HUDEP-2 (cell line): ENCODE measurements around the gene FIG4.
A peak's percentile ranks its signal among the peaks of the same experiment; 100 is the strongest.
"Not testable (repeated sequence)": the region's sequence is repeated elsewhere in the genome, so short reads cannot be mapped to it uniquely, and the experiment has no call there.

ENCODE experiments used
- DNase-seq, 76 experiments: peaks; one replicate each; lab custom pipeline; 2025; ENCODE audit not compliant: unreplicated experiment in 76 of 76; lab: John Stamatoyannopoulos, UW

Gene FIG4

DNA sequence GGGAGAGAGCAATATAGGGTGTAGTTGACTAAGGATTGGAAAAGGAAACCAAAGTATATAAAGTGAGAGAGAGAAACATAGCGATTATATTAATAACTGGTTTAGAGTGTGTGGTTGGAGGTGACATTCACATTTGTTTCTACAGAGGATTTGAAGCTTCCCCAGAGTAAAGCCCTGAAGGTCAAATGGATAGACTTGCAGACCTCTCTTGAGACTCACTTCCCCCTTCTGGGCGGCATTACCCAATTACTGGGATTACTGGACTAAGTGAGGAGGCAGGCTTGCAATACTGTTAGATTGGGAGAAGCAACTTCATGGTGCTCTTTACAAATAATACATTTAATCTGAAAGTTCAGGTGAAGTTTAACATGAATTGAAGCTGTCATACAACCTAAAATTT, 10.7 kb downstream of the FIG4 start:
- DNase-seq: no peak

DNA sequence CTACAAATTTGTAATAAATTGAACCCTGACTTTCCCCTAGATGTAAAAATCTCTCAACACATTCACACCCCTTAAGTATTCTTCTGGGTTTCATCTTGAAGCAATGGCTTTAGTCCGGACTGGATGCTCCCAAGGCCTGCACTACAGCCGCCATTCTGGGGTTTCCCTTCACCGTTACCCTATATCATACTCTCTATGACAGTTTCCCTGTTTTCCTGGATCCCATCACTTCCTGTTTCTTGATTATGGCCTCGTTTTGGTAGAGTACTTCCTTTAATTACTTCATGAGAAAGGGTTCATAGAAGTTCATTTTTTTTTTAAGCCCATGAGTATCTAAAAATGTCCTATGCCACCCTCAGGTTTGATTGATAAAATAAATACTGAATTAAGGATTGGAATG, 11.7 kb downstream of the FIG4 start:
- no peak for DNase-seq

DNA sequence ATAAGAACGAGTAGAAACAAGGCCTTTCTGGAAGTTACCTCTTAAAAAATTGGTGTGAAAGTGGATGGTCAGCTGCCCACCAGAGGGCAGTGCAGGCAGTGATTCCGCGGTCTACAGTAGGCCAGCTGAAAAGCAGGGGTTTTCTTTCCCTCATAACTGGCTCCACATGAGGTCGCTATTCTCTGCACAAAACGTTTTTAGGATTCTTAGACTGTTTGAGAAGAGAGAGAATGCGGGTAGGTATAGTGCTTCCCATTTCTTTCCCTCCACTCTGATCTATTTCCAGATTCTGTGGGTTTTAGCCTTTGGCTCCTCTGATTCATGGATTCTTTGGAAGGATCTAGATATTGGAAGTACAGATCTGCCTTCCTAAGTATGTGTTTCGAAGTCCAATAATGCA, 14.2 kb downstream of the FIG4 start:
- DNase-seq: peak in 72 of 76 experiments; percentile 9 to 90 (median 72)

DNA sequence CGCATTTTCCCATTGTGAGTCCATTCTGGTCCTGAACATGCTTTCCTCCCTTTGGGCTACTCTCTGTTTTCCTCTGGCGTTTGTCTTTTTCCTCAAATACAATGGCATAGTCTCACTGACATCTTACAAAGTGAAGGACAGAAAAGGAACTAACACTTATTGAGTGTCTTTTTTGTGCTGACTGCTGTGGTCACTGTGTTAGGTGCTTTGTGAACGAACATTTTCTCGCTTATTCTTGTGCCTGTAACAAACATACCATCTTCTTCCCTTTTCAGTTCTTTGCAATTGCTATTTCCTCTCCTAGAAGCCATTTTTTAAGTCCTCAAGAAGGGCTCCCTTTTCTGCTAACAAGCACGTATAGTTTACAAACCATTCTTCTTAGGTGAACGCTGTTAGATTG, 15.4 kb downstream of the FIG4 start:
- DNase-seq: no peak

DNA sequence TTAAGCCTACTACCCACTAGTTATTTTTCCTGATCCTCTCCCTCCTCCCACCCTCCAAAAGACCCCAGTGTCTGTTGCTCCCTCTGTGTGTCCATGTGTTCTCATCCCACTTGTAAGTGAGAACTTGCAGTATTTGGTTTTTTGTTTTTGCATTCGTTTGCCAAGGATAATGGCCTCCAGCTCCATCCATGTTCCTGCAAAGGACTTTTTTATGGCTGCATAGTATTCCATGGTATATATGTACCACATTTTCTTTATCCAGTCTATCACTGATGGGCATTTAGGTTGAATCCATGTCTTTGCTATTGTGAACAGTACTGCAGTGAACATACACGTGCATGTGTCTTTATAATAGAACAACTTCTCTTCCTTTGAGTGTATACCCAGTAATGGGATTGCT, 17.0 kb downstream of the FIG4 start:
- DNase-seq: not testable (repeated sequence)

DNA sequence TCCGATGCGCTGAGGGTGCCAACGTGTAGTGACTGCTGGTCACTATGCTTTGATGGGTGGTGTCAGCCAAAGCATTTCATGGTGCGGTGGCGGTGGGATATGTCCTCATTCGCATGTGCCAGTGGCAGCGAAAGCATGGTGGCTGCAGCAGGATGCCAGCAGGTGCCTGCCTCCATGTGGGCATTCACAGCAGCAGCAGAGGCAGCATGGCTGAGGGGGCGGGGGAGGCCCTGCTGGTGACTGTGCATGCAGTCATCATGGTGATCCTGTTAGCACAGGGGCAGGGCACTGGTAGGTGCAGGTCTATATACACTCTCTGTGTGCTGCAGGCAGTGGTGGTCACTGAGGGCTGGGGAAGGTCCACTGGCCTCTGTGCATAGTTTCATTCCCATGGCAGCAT, 22.0 kb downstream of the FIG4 start:
- DNase-seq: no peak

DNA sequence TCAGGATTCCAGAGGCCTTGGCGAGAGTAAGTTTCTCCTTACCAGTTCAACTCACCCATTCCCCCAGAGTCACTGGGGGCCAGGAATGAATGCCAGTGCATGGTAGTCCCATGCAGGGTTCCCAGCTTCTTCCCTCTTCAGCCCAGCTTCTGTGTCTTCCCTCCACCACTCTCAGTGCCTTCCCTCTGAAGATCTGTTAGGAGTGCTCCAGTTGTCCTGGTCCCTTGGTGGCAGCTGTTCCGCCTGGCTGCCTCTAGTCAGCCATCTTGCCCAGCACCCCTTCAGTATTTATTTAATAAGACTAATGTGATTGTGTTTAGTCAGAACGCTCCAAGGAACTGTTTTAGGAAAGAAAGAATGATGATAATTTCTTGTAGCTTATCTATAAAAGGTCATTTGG, 23.1 kb downstream of the FIG4 start:
- DNase-seq: no peak

DNA sequence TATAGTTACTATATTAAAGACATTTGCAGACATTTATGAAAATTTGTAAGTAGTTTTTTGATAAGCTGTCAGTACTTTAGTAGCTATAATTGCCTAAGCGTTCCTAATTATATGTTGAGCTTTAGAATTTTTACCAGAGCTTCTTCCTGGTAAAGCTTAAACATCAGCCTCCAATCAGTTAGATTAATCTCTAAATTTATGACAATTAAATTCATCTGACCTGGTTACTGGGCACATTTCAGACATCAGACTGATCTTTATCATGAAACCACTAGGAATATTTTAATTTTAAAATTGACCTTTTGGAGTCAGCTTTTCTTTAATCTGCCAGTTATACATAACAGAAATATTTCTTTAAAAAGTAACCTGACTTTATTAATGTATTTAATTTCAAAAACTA, 23.5 kb downstream of the FIG4 start:
- no peak for DNase-seq

DNA sequence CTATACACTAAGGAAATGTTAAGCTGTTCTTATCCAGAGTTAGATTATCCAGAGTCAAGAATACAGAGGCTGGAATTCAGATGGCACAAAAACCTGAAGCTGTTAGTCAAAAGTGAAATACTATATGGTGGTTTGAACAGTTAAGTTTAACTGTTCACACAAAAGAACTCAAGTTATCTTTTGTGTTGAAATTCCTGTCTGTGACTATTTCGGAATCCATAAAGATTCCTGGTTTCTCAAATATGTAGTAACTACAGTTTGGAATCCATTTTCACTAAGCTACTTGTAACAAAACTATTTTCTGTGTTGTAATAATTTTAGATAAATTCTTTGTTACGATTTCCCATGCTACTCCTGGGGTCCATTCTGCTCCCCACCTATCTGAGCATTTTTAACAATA, 24.5 kb downstream of the FIG4 start:
- no peak for DNase-seq

DNA sequence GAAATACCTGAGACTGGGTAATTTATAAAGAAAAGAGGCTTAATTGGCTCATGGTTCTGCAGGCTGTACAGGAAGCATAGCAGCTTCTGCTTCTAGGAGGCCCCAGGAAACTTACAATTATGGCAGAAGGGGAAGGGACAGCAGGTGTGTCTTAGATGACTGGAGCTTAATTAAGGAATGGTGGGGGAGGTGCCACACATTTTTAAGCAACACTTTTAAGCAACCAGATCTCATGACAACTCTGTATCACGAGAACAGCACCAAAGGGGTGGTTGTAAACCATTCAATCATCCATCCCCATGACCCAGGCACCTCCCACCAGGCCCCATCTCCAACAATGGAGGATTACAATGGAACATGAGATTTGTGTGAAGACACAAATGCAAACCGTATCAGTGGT, 26.9 kb downstream of the FIG4 start:
- no peak for DNase-seq

DNA sequence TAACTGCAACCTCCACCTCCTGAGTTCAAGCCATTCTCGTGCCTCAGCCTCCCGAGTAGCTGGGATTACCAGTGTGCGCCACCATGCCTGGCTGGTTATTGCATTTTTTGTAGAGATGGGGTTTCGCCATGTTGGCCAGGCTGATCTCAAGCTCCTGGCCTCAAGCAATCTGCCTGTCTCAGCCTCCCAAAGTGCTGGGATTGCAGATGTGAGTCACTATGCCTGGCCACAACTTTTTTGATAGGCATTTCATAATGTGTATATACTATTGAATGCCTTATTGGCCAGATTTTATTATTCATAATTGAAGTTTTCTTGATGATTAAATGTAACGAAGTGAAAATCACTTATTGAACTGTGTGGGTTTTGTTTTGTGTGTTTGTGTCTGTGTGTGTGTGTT, 27.9 kb downstream of the FIG4 start:
- no peak for DNase-seq

DNA sequence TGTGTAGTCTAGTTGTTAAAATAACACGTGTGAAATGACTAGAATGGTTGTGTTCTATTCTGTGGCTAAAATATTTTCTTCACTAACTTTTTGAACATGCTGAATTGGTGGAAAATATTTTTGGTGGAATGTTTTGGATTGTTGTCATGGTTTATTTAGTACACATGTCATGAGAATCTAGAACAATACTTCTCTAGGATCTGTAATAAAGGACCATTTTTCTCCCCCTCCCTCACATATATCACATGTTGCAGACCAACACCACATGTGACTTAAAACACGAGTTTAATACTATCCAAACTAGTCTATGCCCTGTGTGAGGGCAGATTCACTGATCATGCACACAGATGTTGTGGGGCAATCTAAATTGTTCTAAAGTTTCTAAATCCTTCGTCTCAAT, 29.2 kb downstream of the FIG4 start:
- no peak for DNase-seq

DNA sequence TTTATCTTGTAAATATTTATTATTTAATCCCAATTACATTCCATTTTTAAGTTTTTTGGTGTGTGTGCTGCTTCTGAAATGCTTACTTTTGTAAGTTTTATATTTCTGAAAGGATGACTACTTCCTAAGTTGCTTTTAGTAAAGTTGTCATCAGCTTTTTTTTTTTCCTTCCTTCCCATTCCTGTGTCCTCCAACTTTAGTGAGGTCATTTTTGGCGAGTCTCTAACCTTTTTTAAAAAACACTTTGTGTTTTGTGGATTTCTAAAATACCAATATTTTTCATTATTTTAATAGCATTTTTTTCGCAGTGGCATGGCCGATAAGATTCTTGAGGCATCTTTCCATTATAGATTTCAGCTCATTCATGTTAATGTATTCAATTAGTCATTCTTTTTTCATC, 30.9 kb downstream of the FIG4 start:
- no peak for DNase-seq

DNA sequence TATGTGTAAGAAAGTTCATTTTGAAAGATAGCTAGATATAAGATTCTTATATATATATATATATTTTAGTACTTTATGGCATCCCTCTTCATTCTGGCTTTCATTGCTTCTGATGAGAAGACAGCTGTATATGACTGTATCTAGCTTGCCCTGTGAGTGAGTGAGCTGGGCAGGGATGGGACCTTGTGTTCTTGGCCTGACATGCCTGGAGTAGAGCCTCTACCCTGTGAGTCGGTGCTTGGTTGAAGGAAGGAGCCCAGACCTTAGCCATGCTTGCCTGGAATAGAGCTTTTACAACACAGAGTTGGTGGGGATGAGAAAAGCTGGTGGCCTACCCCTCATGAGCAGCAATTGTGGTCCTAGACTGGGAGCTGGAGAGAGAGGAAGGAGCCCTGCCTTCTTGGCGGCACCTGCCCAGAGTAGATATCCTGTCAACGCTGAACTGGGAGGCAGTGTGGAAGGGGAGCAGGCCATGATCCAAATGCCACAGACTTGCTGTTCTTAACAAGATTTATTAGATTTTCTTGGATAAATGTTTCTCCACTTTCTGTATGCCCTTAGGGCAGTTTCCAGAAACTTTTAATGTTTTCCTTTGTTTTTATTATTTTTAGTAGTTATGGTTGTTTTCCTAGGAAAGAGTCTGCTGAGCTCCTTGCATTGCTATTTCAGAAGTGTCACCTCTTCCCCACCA, 31.6 kb downstream of the FIG4 start:
- DNase-seq: no peak

DNA sequence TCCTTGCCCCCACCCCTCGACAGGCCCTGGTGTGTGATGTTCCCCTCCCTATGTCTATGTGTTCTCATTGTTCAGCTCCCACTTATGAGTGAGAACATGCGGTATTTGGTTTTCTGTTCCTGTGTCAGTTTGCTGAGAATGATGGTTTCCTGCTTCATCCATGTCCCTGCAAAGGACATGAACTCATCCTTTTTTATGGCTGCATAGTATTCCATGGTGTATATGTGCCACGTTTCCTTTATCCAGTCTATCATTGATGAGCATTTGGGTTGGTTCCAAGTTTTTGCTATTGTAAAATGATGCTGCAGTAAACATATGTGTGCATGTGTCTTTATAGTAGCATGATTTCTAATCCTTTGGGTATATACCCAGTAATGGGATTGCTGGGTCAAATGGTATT, 34.2 kb downstream of the FIG4 start:
- not testable (repeated sequence) for DNase-seq

DNA sequence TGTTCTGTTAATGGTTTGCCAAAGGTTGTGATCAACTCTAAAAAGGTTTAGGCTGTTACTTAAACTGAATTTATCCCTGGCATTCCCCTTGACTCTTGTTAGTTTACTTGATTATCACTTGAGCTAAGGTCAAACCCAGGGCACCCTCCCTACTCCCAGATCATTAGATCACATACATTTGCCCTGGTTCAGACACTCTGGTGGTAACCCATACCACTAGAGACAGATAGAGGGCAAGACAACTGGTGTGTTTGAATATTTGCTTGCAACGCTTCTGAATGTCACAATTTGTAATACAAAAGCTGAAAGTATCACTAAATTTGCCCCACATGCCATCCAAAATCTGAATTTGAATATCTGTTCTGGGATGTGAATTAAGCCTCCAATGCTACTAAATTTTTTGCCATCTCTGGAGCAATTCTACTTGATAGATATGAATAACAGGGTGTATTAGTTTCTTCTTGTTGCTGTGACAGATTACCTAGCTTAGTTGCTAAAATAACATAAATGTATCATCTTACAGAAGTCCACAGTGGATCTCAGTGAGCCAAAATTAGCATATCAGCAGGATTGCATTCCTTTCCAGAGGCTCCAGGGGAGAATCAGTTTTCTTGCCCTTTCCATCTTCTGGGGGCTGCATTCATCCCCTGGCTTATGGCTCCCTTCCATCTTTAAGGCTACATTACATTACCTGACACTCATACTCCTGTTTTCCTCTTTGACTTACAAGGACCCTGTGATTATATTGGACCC, 45.4 kb downstream of the FIG4 start:
- no peak for DNase-seq

DNA sequence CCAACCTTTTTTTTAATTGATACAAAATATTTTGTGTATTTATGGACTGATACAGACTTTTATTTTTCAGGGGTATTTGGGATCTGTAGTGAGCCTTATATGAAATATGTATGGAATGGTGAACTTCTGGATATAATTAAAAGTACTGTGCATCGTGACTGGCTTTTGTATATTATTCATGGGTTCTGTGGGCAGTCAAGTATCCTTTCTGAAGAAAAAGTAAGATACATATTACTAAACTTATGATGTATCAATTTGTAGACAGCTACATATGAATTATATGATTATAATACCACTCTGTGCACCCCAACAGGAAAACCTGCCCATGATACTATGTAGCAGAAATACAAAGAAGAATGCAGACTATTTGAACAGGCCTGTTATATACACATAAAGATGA, 47.2 kb downstream of the FIG4 start:
- DNase-seq: no peak

DNA sequence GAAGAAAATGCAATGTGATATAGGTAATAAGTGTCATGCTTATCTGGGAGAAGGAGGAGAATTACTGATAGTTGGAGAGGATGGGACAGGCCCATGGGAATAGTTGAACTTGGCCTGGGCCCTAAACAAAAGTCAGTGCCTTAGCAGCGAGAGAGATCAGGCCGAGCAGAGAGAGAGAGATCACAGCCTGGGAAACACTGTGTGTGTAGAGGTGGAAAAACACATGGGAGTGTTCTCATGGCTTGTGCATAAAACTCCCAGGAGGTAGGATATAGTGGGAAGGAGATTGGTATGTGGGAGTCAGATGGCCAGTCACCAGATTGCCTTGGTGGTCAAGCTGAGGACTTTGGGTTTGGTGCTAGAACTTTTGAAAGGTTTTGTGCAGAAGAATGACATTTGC, 47.6 kb downstream of the FIG4 start:
- no peak for DNase-seq

DNA sequence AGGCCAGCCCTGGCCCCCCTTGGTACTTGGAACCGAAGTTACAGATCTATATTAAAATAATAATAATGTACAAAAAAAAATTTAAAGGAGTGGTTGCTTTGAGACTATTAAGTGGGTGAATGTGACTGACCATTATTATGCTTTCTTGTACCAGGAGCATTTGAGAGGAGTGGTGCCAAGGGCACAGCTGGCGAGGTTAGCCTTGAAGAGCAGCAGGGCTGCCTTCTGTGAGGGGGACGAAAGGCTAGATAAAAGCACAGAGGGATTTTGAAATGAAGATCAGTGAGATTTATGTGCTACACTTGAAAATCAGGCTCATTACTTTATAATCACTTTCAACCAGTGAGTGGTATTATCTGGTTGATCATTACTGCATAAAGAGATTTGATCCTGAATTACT, 48.6 kb downstream of the FIG4 start:
- DNase-seq: no peak

DNA sequence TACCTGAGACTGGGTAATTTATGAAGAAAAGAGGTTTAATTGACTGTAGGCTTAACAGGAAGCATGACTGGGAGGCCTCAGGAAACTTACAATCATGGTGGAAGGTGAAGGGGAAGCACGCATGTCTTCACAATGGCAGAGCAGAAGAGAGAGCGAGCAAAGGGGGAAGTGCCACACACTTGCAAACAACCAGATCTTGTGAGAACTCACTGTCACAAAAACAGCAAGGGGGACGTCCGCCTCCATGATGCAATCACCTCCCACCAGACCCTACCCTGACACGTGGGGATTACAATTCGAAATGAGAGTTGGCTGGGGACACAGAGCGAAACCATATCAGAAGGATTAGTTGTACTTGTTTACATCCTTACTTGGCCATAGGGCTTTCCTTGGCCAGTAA, 49.7 kb downstream of the FIG4 start:
- no peak for DNase-seq

DNA sequence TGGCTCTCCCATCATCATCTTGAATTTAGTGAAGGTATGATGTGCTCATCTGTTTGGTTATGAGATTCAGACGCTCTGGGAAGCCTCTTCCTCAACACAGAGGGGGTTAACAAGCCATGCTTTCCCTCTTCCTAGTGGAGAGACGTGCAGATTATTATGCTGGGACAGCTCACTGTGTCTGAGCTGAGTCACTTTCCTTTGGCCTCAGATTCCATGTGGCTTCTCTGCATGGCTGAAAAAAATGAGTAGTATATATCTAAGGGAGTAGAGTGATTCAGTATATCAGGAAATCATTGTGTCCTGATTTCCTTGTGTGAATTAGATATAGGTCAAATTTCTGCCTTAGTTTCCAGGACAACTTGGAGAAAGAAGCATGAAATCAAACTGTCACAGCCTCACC, 52.6 kb downstream of the FIG4 start:
- no peak for DNase-seq

DNA sequence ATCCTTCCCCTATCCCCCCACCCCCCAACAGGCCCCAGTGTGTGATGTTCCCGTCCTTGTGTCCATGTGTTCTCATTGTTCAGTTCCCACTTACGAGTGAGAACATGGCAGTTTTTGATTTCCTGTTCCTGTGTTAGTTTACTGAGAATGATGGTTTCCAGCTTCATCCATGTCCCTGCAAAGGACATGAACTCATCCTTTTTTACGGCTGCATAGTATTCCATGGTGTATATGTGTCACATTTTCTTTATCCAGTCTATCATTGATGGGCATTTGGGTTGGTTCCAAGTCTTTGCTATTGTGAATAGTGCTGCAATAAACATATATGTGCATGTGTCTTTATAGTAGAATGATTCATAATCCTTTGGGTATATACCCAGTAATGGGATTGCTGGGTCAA, 53.7 kb downstream of the FIG4 start:
- DNase-seq: not testable (repeated sequence)

DNA sequence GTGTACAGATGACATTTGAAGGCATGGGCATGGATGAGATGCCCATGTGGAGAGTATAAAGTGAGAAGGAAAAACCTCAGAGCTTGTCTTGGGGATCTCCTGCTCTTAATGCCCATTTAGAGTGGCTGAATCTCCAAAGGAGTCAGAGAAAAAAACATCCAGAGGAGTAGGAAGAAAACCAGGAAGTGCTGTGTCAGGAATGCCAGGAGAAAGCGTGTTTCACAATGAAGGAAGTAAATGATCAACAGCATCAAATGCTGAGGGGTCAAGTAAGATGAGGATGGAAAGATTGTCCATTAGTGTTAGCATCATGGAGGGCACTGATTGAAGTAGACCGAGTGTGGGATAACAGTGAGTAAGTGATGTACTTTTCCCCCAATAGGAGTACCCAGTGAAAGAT, 56.1 kb downstream of the FIG4 start:
- no peak for DNase-seq
